Spleen (tissue), 7 donors: ENCODE results near the gene P2RY12.

Experiments
- POLR2AphosphoS5 ChIP-seq, 3 donors: sonication (generic); formaldehyde crosslinking; IDR thresholded peaks; one replicate each; pipeline ENCODE4 v1.5.1; 2017; ENCODE audit warnings: antibody characterized with exemption in 3 of 3
- TF ChIP-seq, protein P1 (sequence below), 11 experiments: fragments of 200-600 bp in 7 of 11; fragments of 450-650 bp in 4 of 11; sonication (generic) in 4 of 11; IDR thresholded peaks in 8 of 11; conservative IDR thresholded peaks in 3 of 11; 1 replicate in 7 of 11; 2 replicates in 4 of 11; pipeline versions ENCODE4 v1.4.0 to v1.8.0; 2016 to 2021; ENCODE audit warnings: antibody characterized with exemption in 11 of 11, inconsistent platforms in 4 of 11, mild to moderate bottlenecking in 1 of 11
- donor health status: DM: no; HTN: no; CAD: no; lungs with moderate emphysema.
- donor health status: DM: no; HTN: no; CAD: no.
- donor health status: DM: no; HTN: no; CAD: no.

DNA sequence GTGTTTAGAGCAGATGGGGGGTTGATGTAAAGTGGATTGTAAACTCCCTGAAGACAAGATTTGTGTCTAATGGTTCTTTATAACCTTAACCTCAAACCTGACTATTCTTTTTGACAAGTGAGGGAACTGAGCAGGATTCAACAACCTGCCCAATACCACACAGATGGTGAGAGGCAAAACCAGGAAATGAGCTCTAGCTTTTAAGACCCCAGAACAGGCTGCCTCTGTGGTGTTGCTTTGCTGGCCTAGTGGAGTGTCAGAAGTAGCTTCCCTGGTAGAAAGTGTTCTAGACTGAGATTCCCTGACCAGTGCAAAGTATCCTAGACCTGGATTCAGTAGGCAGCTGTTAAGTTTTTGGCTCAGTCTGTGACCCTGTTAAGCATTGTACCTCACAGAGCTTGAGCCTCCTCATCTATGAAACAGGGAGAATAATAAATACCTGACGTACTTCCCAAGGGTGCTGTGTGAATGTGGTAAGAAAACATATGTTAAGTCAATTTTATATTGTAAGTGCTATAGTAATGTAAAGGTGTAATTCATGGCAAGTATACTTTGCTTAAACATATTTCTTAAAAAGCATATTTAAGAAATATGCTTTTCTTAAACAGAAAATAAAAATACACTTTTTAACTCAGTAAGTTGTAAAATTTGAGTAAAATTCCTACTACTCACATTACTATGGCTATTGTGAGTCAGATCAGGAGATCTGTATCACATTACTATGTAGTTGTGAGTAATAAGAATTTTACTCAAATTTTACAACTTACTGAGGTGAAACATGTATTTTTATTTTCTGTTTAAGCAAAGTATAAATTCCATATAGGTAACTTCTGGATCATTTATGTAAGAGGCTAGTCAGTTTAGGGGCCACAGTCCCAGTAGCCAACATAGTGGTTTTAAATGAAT, 76.7 kb downstream of the P2RY12 start:
- TF ChIP-seq, protein P1, sequence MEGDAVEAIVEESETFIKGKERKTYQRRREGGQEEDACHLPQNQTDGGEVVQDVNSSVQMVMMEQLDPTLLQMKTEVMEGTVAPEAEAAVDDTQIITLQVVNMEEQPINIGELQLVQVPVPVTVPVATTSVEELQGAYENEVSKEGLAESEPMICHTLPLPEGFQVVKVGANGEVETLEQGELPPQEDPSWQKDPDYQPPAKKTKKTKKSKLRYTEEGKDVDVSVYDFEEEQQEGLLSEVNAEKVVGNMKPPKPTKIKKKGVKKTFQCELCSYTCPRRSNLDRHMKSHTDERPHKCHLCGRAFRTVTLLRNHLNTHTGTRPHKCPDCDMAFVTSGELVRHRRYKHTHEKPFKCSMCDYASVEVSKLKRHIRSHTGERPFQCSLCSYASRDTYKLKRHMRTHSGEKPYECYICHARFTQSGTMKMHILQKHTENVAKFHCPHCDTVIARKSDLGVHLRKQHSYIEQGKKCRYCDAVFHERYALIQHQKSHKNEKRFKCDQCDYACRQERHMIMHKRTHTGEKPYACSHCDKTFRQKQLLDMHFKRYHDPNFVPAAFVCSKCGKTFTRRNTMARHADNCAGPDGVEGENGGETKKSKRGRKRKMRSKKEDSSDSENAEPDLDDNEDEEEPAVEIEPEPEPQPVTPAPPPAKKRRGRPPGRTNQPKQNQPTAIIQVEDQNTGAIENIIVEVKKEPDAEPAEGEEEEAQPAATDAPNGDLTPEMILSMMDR (IDR thresholded peaks at IDR 0.05 in 8 of 11, conservative IDR thresholded peaks at IDR 0.05 in 3 of 11): no peak
- no peak for TF ChIP-seq POLR2AphosphoS5 (IDR thresholded peaks at IDR 0.05)
